ENCODE measurements around the gene SLC5A7.

DNA sequence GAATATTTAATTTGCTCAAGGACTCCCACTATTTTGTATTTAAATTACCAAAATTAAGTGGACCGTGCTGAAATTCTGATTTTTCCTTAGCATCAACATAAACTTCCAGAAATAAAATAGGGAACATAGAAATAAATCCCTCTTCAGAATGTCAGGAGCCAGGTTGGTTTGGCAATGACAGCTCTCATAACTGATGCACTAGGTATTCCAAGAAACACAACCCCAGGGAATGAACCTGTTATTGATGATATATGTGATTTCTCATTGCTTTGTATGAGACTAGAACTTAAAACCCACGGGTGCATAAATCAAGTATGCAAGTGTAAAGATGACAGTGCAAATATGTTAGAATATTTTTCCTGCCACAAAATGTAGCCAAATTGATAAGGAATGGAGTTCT, 12.8 kb downstream of the SLC5A7 start:
- TF ChIP-seq, protein P1, sequence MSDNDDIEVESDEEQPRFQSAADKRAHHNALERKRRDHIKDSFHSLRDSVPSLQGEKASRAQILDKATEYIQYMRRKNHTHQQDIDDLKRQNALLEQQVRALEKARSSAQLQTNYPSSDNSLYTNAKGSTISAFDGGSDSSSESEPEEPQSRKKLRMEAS (IDR thresholded peaks at IDR 0.05): no peak
- TF ChIP-seq REST (IDR thresholded peaks at IDR 0.05): no peak
- no peak for TF ChIP-seq MYC (IDR thresholded peaks at IDR 0.05; ENCODE audit: borderline replicate concordance, low read length)
- TF ChIP-seq, protein P2, sequence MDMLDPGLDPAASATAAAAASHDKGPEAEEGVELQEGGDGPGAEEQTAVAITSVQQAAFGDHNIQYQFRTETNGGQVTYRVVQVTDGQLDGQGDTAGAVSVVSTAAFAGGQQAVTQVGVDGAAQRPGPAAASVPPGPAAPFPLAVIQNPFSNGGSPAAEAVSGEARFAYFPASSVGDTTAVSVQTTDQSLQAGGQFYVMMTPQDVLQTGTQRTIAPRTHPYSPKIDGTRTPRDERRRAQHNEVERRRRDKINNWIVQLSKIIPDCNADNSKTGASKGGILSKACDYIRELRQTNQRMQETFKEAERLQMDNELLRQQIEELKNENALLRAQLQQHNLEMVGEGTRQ (IDR thresholded peaks at IDR 0.05): no peak
- TF ChIP-seq JUN (IDR thresholded peaks at IDR 0.05): no peak

Data from A549 (cell line).